T1000 (cell line): Measurements from ENCODE around the gene ZBTB45.
"Not testable (repeated sequence)": the region's sequence is repeated elsewhere in the genome, so short reads cannot be mapped to it uniquely, and the experiment has no call there.

Experiments
- DNase-seq: peaks from one replicate; lab custom pipeline; 2025; ENCODE audit warnings: mixed read lengths; lab: John Stamatoyannopoulos, UW

ZBTB45 gene

DNA sequence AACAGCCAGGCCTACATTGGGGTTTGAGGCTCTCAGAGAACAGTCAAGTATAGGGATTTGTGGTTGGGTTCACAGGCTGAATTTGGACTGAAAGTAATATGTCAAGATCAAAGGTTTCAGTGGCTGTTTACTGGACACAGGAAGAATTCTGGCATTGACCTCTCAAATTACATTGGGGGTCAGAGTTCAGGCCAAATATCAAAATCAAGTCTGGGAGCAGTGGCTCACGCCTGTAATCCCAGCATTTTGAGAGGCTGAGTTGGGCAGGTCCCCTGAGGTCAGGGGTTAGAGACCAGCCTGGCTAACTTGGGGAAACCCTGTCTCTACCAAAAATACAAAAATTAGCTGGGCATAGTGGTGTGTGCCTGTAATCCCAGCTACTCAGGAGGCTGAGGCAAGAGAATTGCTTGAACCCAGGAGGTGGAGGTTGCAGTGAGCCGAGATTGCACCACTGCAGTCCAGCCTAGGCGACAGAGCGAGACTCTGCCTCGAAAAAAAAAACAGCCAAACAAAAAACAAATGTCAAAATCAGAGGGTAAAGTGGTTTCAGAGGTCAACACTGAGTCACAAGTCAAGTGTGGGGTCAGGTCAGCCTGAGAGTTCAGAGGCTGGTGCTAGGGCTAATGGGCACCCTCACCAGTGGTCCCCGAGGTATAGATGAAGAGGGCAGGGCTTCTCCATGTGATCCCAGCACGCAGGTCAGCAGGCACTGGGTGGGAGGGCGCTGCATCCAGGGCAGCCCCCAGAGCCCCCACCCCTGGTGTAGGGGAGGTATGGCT is 9.3 kb downstream of the ZBTB45 start:
- DNase-seq = no peak

- DNase-seq = no peak
These were observed 9.9 kb downstream of the ZBTB45 start for GRCh38 chr19:58509731-58510083.

GRCh38 chr19:58507602-58508223 is 11.9 kb downstream of the ZBTB45 start:
- not testable (repeated sequence) for DNase-seq

DNA sequence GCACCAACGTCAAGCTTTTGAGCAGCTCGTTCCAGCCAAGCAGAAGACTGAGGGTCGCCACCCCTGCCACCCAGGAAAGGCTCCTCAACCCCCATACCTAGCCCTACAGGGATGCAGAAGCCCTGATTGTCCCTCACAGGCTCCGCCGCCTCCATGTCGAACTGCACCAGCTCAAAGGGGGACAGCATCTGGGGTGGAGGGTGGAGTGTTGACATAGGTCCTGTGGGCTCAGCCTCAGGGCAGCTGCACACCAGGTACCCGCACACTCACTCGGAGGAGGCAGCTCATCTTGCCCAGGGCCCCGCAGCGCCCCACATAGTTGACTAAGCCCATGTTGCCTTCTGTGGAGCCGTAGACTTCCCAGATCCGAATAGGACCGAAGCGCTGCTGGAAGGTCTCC is 19.4 kb downstream of the ZBTB45 start:
- DNase-seq = no peak

- DNase-seq = peak; percentile 94
These were observed 20.3 kb downstream of the ZBTB45 start for GRCh38 chr19:58499021-58499927.

DNA sequence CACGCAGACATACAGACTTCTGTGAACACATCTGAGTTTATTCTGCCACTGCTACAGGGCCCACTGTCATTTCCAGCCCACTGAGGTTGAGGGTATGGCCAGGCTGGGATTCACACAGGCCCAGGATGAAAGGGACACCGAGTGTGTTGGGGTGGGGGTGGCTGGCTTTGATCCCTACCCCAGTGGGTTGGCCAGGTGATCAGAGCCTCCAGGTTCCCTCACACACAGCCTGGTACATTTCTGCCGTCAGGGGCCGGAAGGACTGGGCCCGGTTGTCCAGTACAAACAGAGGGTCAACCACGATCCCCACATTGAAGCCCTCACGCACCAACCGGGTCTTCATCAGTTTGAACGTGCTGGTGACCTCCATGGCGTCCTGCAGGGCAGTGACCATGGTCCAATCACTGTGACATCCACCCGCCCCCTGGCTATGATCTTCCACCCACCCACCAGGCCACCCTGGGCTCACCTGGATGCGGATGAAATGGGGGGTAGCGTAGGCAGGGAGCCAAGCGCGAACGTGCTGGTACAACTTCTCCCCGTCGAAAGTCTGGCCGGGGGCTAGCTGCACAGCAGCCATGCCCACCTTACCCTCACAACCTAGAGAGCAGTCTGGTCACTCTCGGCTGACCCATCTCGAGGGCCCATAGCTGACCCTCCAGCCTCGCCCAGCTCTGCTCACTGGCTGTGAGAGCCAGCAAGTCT is 21.1 kb downstream of the ZBTB45 start:
- no peak for DNase-seq

GRCh38 chr19:58497634-58498170 is 21.9 kb downstream of the ZBTB45 start:
- DNase-seq = no peak

DNA sequence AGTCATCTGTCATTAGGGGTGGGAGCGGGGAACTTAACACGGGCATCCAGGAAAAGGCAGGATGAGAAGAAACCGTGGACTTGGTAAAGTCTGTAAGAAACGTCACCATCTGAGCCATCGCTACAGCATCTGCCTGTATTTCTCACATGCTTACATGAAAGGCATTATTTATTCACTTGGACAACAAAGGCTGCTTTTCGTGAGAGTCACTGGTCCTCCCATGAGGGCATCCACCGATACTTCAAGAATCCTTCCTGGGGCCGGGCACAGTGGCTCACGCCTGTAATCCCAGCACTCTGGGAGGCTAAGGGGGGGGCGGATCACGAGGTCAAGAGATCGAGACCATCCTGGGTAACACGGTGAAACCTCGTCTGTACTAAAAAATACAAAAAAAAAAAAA is 27.3 kb downstream of the ZBTB45 start:
- no peak for DNase-seq

DNA sequence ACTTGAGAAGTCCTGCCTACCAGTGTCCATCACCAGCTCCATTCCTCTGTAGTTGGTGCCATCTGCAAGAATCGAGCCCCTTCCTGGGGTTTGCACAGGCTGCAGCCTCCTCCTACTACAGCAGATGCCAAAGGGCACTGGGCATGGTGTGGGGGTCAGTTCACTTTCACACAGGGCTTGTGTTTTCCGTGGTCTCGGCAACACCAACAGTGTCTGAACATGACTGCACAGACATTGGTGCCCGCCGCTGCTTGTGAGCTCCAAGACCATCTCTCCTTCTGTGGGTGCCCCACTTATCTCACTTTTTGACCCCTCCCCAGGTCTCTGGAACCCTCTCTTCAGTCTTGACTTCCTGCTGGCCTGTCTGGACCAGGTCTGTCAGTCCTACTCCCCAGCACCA is 28.2 kb downstream of the ZBTB45 start:
- DNase-seq = no peak

DNA sequence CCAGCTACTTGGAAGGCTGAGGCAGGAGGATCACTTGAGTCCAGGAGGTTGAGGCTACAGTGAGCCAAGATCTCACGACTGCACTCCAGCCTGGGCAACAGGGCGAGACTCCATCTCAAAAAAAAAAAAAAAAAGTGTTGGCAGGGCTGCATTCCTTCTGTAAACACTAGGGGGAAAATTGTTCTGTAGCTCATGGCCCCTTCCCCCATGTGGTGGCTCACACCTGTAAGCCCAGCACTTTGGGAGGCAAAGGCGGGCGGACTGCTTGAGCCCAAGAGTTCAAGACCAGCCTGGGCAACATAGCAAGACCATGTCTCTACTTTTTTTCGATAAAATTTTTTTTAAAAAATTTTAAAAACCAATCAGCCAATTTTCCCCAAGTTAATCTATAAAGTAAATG is 35.3 kb downstream of the ZBTB45 start:
- DNase-seq = not testable (repeated sequence)

- no peak for DNase-seq
These were observed 35.8 kb downstream of the ZBTB45 start for GRCh38 chr19:58483776-58484175.

GRCh38 chr19:58482372-58482771 is 37.2 kb downstream of the ZBTB45 start:
- DNase-seq = no peak

DNA sequence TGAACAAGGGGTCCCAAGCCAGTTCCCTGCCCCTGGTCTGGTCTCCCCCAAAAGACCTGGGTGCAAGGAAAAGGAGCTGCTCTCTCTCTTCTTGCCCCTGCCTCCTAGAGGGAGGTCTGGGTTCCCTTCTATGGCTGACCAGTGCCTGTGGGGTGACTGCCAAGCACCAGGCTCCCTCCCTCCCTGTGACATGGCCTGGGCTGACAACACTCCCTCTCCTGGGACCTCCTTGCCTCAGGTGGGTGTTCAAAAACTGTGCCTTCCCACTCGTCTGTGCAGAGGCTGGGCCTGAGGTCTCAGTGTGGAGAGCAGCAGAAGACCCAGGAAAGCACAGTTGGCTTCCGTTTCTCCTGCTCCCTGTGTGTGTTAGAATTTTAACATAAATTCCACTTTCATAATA is 38.8 kb downstream of the ZBTB45 start:
- no peak for DNase-seq

GRCh38 chr19:58480481-58480830 is 39.2 kb downstream of the ZBTB45 start:
- DNase-seq = no peak

DNA sequence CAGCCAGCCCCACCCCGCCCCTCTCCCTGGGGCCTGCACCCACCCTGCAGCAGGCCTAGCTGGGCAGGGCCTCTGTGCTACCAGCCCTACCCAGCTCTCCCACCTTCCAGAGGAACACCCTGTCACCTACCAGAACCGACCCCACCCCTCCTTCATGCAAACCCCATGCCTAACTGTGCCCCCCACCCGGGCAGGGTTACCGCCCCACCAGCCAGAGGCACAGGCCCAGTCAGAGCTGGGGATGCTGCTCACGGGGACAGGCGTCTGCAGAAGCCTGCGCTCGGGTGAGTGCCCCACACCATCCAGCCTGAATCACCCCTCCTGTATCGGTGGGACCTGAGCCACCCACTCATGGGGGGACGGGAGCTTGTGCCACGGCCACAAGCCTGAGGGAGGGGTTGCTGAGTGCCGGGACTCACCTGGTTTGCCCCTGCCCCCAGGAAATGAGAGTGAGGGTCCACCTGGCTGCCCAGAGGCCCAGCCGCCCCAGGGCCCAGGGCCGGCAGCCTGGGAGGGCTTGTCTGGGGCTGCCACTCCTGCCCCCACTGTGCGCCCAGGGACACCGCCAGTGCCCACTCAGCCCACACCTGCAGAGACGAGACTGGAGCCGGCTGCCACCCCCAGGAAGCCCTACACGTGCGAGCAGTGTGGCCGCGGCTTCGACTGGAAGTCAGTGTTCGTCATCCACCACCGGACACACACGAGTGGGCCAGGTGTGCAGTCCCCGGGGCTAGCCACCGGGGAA is 39.7 kb downstream of the ZBTB45 start:
- DNase-seq = no peak

DNA sequence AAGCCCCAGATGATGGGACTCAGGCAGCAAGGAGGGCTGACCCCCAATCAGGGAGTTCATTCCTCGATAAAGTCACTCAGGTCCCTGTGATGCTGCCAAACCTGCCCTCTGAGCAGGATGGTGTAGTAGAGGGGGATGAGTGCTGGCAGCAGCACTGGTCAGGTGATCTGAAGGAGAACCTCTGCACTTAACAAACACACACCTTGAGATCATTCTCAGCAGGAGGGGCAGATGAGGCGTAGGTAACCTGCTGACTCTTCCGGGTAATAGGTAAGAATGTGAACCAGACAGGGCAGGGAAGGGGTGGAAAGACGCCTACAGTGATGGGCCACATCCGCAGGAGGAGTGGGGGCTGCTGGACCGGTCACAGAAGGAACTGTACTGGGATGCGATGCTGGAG is 40.3 kb downstream of the ZBTB45 start:
- no peak for DNase-seq

DNA sequence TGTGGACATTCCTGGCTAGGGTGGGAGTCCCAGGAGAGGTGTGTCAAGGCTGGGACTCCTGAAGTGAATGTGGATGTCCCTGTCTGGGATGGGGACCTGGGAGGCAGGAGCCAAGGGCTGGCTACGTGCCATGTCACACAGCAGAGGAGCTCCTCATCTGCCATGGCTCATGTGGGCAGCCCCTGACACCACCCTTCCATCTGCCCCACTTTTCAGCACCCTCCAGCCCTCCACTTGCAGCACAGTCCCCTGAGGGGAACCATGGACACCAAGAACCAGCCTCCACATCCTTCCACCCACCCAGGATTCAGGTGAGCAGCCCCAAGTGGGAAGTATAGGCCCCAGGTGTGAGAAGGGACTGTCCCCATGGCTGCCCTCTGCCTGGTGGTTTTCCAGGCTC is 41.7 kb downstream of the ZBTB45 start:
- no peak for DNase-seq

GRCh38 chr19:58477130-58477529 is 42.5 kb downstream of the ZBTB45 start:
- no peak for DNase-seq

GRCh38 chr19:58476498-58477015 is 43.1 kb downstream of the ZBTB45 start:
- no peak for DNase-seq

GRCh38 chr19:58475714-58476497 is 43.7 kb downstream of the ZBTB45 start, which contains the start of gene ZNF446:
ZNF446 (plus strand) TSS chr19:58476352; CDS start chr19:58477219, 867 bp downstream.
- DNase-seq = peak; percentile 89
